Fibroblast of lung (primary cell): Measurements from ENCODE around the gene PDE11A. TPM values are rescaled to one million over a fixed set of nuclear protein-coding genes. Genes with fewer than 3 reads are reported as not detected.

Source experiments
- DNase-seq, 2 donors: peaks; one replicate each; pipeline versions ENCODE4 v3.0.0 to v3.0.0-alpha.2; 2010; ENCODE audit warnings: low read depth in 2 of 2
- H2AFZ ChIP-seq: 2 replicates; pipeline ENCODE4 v1.5.1; 2012; ENCODE audit warnings: low read length, control low read depth, inconsistent platforms
- H3K27ac ChIP-seq: 2 replicates; pipeline ENCODE4 v1.5.1; 2011; ENCODE audit warnings: low read length, control low read depth; ENCODE audit not compliant: insufficient read depth
- H3K27me3 ChIP-seq: 2 replicates; pipeline ENCODE4 v1.5.1; 2011; ENCODE audit warnings: mild to moderate bottlenecking, low read length; ENCODE audit not compliant: control insufficient read depth, insufficient read depth
- H3K36me3 ChIP-seq: 2 replicates; pipeline ENCODE4 v1.5.1; 2011; ENCODE audit warnings: low read length; ENCODE audit not compliant: control insufficient read depth, insufficient read depth
- H3K4me1 ChIP-seq: 2 replicates; pipeline ENCODE4 v1.5.1; 2011; ENCODE audit warnings: low read length; ENCODE audit not compliant: control insufficient read depth, insufficient read depth; ENCODE audit errors: extremely low read depth
- H3K4me2 ChIP-seq: 2 replicates; pipeline ENCODE4 v1.5.1; 2011; ENCODE audit warnings: low read length, control low read depth; ENCODE audit not compliant: insufficient read depth; ENCODE audit errors: extremely low read depth
- H3K4me3 ChIP-seq, 4 experiments: fragments of 200-600 bp in 1 of 4; sonication (generic) in 1 of 4; replicated peaks in 1 of 4; 2 replicates each; pipeline ENCODE4 v1.5.1; 2011 to 2016; ENCODE audit warnings: low read length in 4 of 4, low read depth in 3 of 4, mild to moderate bottlenecking in 3 of 4, control low read depth in 2 of 4, inconsistent platforms in 1 of 4, mixed read lengths in 1 of 4; ENCODE audit not compliant: insufficient read depth in 1 of 4; ENCODE audit errors: control extremely low read depth in 1 of 4
- H3K79me2 ChIP-seq: 2 replicates; pipeline ENCODE4 v1.5.1; 2012; ENCODE audit warnings: mild to moderate bottlenecking, low read length, inconsistent platforms; ENCODE audit not compliant: control insufficient read depth, insufficient read depth
- H3K9ac ChIP-seq: 2 replicates; pipeline ENCODE4 v1.5.1; 2011; ENCODE audit warnings: mild to moderate bottlenecking, low read length, control low read depth; ENCODE audit not compliant: insufficient read depth
- H3K9me3 ChIP-seq: 2 replicates; pipeline ENCODE4 v1.5.1; 2012; ENCODE audit warnings: low read depth, low read length; ENCODE audit not compliant: control insufficient read depth, insufficient read depth
- H4K20me1 ChIP-seq: 2 replicates; pipeline ENCODE4 v1.5.1; 2011; ENCODE audit warnings: low read length; ENCODE audit not compliant: control insufficient read depth, insufficient read depth; ENCODE audit errors: extremely low read depth
- CTCF ChIP-seq, 2 donors: IDR thresholded peaks in 1 of 2; conservative IDR thresholded peaks in 1 of 2; 1 replicate in 1 of 2; 2 replicates in 1 of 2; pipeline ENCODE4 v1.5.1; 2011 to 2012; ENCODE audit warnings: low read length in 2 of 2, control low read depth in 1 of 2, inconsistent platforms in 1 of 2, low read depth in 1 of 2, mild to moderate bottlenecking in 1 of 2
- EZH2 ChIP-seq: IDR thresholded peaks from 2 replicates; pipeline ENCODE4 v1.5.1; 2012; ENCODE audit warnings: low read length, control low read depth, mild to moderate bottlenecking; ENCODE audit errors: missing control alignments
- polyA plus RNA-seq, 2 donors: library from polyadenylated mRNA; depleted of rRNA in 1 of 2; stranded (reverse) in 1 of 2; unstranded in 1 of 2; fragments of >200 nt; gene quantifications; 2 replicates each; pipeline ENCODE4 v1.2.1, GENCODE V29; 2011 to 2012; ENCODE audit warnings: missing spikeins in 1 of 2
- total RNA-seq: library from RNA; depleted of rRNA; stranded (reverse); fragments of >200 nt; gene quantifications from 2 replicates; pipeline ENCODE4 v1.2.1, GENCODE V29; 2014

PDE11A gene
- total and polyA plus RNA-seq, 2 donors (not counting 1 experiment from before 2014, with no cell fraction given): 0.03 to 0.33 TPM

GRCh38 chr2:177748360-177748759, 324.2 kb downstream of the PDE11A start:
- Histone ChIP-seq H3K9ac (no peak overlapping the region), H3K36me3 (no peaks in the 10 kb centered on the region), H3K27me3 (no peaks in the 10 kb centered on the region), H3K9me3 (no peaks in the 10 kb centered on the region), H2AFZ (no peak overlapping the region), H4K20me1 (no peaks in the 10 kb centered on the region), H3K27ac (no peak overlapping the region), H3K79me2 (no peaks in the 10 kb centered on the region), H3K4me1 (no peaks in the 10 kb centered on the region), H3K4me3 (no peak overlapping the region), H3K4me2 (no peak overlapping the region)
- TF ChIP-seq EZH2 (no peak), CTCF (conservative IDR thresholded peaks at IDR 0.05 in 1 of 2, IDR thresholded peaks at IDR 0.05 in 1 of 2; ENCODE audit: low read depth in 1 of 2, low read length in 2 of 2) (no peak)
- DNase-seq: no peak

GRCh38 chr2:177747384-177747783, 325.2 kb downstream of the PDE11A start:
- Histone ChIP-seq H4K20me1 (no peaks in the 10 kb centered on the region), H3K9ac (no peak overlapping the region), H3K27ac (no peak overlapping the region), H2AFZ (no peak overlapping the region), H3K79me2 (no peaks in the 10 kb centered on the region), H3K4me3 (no peak overlapping the region), H3K27me3 (no peaks in the 10 kb centered on the region), H3K4me2 (no peak overlapping the region), H3K9me3 (no peaks in the 10 kb centered on the region), H3K36me3 (no peaks in the 10 kb centered on the region), H3K4me1 (no peaks in the 10 kb centered on the region)
- TF ChIP-seq CTCF (conservative IDR thresholded peaks at IDR 0.05 in 1 of 2, IDR thresholded peaks at IDR 0.05 in 1 of 2; ENCODE audit: low read depth in 1 of 2, low read length in 2 of 2) (no peak), EZH2 (no peak)
- DNase-seq: no peak

GRCh38 chr2:177746358-177746757, 326.2 kb downstream of the PDE11A start:
- H3K79me2 ChIP-seq: no peaks in the 10 kb centered on the region
- no peaks in the 10 kb centered on the region for H3K9me3 ChIP-seq
- no peak overlapping the region for H3K9ac ChIP-seq
- DNase-seq: no peak
- H4K20me1 ChIP-seq: no peaks in the 10 kb centered on the region
- H3K27me3 ChIP-seq: no peaks in the 10 kb centered on the region
- TF ChIP-seq EZH2: no peak
- H3K27ac ChIP-seq: no peak overlapping the region
- H3K4me3 ChIP-seq: no peak overlapping the region
- no peaks in the 10 kb centered on the region for H3K4me1 ChIP-seq
- H2AFZ ChIP-seq: no peak overlapping the region
- no peaks in the 10 kb centered on the region for H3K36me3 ChIP-seq
- H3K4me2 ChIP-seq: no peak overlapping the region
